C4-2B (cell line): Measurements from ENCODE around the gene LCTL.
A peak's percentile ranks its signal among the peaks of the same experiment; 100 is the strongest.

ENCODE experiments used
- H3K27ac ChIP-seq: fragments of 450-650 bp; 2 replicates; pipeline ENCODE4 v1.5.1; 2017
- CTCF ChIP-seq: fragments of 450-650 bp; conservative IDR thresholded peaks from 2 replicates; pipeline ENCODE4 v1.5.1; 2017; ENCODE audit warnings: mild to moderate bottlenecking
- ZFX ChIP-seq: fragments of 450-650 bp; IDR thresholded peaks from 2 replicates; pipeline ENCODE4 v1.6.1; 2017

LCTL gene

GRCh38 chr15:66608159-66608558 is 42.4 kb upstream of the LCTL start:
- TF ChIP-seq ZFX = no peak
- no peak for TF ChIP-seq CTCF
- H3K27ac ChIP-seq = no peak overlapping the region

GRCh38 chr15:66603301-66604179 is 37.7 kb upstream of the LCTL start:
- peak; percentile 94 for TF ChIP-seq CTCF
- TF ChIP-seq ZFX = no peak
- no peak overlapping the region for H3K27ac ChIP-seq

- TF ChIP-seq CTCF (no peak), ZFX (no peak)
- H3K27ac ChIP-seq = no peak overlapping the region
These were observed 35.7 kb upstream of the LCTL start for GRCh38 chr15:66601521-66601920.

GRCh38 chr15:66600240-66600627 is 34.4 kb upstream of the LCTL start:
- TF ChIP-seq CTCF = no peak
- TF ChIP-seq ZFX = no peak
- no peak overlapping the region; the same call in 1 of the 2 replicates for H3K27ac ChIP-seq

GRCh38 chr15:66599536-66600239 is 33.9 kb upstream of the LCTL start:
- TF ChIP-seq CTCF = no peak
- no peak for TF ChIP-seq ZFX
- H3K27ac ChIP-seq = no peak overlapping the region

GRCh38 chr15:66598095-66598815 is 32.5 kb upstream of the LCTL start:
- no peak for TF ChIP-seq ZFX
- no peak for TF ChIP-seq CTCF
- no peak overlapping the region for H3K27ac ChIP-seq
